ENCODE data around the gene NDUFV1. TPM values are rescaled to one million over a fixed set of nuclear protein-coding genes. Genes with fewer than 3 reads are reported as not detected.

The NDUFV1 gene
- total RNA-seq, 1 experiment from 2014 or later = 242 TPM

DNA sequence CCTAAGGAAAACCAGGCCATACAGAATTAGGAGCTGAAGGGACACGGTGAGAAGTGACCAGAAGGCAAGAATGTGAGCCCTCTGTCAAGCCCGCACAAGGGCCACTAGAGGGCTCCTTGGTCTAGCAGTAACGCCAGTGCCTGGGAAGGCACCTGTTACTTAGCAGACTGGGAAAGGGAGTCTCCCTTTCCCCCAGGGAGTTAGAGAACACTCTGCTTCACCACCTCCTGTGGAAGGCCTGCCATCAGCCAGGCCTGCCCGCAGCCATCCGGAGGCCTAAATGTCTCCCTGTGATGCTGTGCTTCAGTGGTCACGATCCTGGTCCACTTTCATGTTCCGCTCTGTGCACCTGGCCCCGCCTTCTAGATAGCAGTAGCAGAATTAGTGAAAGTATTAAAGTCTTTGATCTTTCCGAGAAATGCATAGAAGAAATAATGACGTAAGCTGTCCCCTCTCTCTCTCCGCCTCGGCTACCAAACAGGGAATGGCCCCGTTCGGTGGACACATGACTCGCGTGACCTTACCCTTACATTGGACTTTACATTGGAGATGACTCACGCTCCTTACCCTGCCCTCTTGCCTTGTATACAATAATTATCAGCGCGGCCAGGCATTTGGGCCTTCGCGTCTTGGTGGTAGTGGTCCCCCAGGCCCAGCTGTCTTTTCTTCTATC is 33.9 kb upstream of the NDUFV1 start:
- no peaks in the 10 kb centered on the region for H3K9me2 ChIP-seq (ENCODE audit: insufficient read depth)
- intact Hi-C loops (cut with micrococcal nuclease) = no loop called here
- ChIA-PET CTCF (interaction anchor here (0.8 to 2.1 kb wide), 7 partner anchors 10 to 87 kb away, joined by 4 to 24 read pairs (median 11); partner anchors contain the start of genes GSTP1 and NUDT8), POLR2A (interaction anchor here (1.0 to 2.4 kb wide), 3 partner anchors 9 to 57 kb away, joined by 3 to 8 read pairs (median 6); partner anchors contain the start of genes GSTP1 and NUDT8), RAD21 (ENCODE audit: low non-redundant PET in 1 of 2, low total read pairs in 2 of 2, uncharacterized antibody in 2 of 2, unreplicated experiment in 2 of 2) (interaction anchor here in 1 of 2 experiments (0.6 to 1.0 kb wide), 2 partner anchors 9 to 41 kb away, joined by 3 to 4 read pairs; no protein-coding TSS in a partner anchor)
- H3K27me3 ChIP-seq (ENCODE audit: insufficient read depth, low read length) = no peaks in the 10 kb centered on the region
- H3K4me2 ChIP-seq (ENCODE audit: low read length) = peak overlapping the region; percentile 11; the same call in 1 of the 2 replicates
- TF ChIP-seq SIN3A (IDR thresholded peaks at IDR 0.05; ENCODE audit: low read depth) (no peak), FOSL1 (IDR thresholded peaks at IDR 0.05; ENCODE audit: low read depth) (no peak), RAD21 (IDR thresholded peaks at IDR 0.05; ENCODE audit: low read depth) (peak; percentile 87), EGR1 (IDR thresholded peaks at IDR 0.05; ENCODE audit: low read depth) (no peak), ELF1 (IDR thresholded peaks at IDR 0.05; ENCODE audit: borderline replicate concordance, low read depth) (no peak), TCF7L2 (IDR thresholded peaks at IDR 0.05; ENCODE audit: borderline replicate concordance, extremely low read depth, insufficient read depth, insufficient read length) (peak; percentile 73), CBX3 (IDR thresholded peaks at IDR 0.05; ENCODE audit: low read depth) (no peak), YY1 (IDR thresholded peaks at IDR 0.05; ENCODE audit: extremely low read depth, insufficient replicate concordance, low read depth, low read length) (no peak), EZH2 (IDR thresholded peaks at IDR 0.05) (no peak), CEBPB (IDR thresholded peaks at IDR 0.05; ENCODE audit: low read depth) (no peak), ZFX (IDR thresholded peaks at IDR 0.05) (no peak), SRF (IDR thresholded peaks at IDR 0.05; ENCODE audit: low read depth) (no peak), POLR2A (IDR thresholded peaks at IDR 0.05; ENCODE audit: borderline replicate concordance, extremely low read depth, insufficient read depth, insufficient read length) (no peak), EZH2phosphoT487 (IDR thresholded peaks at IDR 0.05; ENCODE audit: borderline replicate concordance) (no peak)
- TF ChIP-seq, protein P1, sequence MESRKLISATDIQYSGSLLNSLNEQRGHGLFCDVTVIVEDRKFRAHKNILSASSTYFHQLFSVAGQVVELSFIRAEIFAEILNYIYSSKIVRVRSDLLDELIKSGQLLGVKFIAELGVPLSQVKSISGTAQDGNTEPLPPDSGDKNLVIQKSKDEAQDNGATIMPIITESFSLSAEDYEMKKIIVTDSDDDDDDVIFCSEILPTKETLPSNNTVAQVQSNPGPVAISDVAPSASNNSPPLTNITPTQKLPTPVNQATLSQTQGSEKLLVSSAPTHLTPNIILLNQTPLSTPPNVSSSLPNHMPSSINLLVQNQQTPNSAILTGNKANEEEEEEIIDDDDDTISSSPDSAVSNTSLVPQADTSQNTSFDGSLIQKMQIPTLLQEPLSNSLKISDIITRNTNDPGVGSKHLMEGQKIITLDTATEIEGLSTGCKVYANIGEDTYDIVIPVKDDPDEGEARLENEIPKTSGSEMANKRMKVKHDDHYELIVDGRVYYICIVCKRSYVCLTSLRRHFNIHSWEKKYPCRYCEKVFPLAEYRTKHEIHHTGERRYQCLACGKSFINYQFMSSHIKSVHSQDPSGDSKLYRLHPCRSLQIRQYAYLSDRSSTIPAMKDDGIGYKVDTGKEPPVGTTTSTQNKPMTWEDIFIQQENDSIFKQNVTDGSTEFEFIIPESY (IDR thresholded peaks at IDR 0.05; ENCODE audit: extremely low read depth, insufficient replicate concordance, low read length) = no peak
- TF ChIP-seq, protein P2, sequence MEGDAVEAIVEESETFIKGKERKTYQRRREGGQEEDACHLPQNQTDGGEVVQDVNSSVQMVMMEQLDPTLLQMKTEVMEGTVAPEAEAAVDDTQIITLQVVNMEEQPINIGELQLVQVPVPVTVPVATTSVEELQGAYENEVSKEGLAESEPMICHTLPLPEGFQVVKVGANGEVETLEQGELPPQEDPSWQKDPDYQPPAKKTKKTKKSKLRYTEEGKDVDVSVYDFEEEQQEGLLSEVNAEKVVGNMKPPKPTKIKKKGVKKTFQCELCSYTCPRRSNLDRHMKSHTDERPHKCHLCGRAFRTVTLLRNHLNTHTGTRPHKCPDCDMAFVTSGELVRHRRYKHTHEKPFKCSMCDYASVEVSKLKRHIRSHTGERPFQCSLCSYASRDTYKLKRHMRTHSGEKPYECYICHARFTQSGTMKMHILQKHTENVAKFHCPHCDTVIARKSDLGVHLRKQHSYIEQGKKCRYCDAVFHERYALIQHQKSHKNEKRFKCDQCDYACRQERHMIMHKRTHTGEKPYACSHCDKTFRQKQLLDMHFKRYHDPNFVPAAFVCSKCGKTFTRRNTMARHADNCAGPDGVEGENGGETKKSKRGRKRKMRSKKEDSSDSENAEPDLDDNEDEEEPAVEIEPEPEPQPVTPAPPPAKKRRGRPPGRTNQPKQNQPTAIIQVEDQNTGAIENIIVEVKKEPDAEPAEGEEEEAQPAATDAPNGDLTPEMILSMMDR (IDR thresholded peaks at IDR 0.05 in 2 of 3, conservative IDR thresholded peaks at IDR 0.05 in 1 of 3; ENCODE audit: borderline replicate concordance in 1 of 3, insufficient read depth in 1 of 3, low read depth in 2 of 3, low read length in 2 of 3) = peak; percentile 62 to 90 (median 84)
- TF ChIP-seq, protein P3, sequence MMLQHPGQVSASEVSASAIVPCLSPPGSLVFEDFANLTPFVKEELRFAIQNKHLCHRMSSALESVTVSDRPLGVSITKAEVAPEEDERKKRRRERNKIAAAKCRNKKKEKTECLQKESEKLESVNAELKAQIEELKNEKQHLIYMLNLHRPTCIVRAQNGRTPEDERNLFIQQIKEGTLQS (IDR thresholded peaks at IDR 0.05) = no peak
- H3K4me1 ChIP-seq (ENCODE audit: control insufficient read depth in 1 of 2, insufficient read depth in 2 of 2, low read length in 2 of 2) = peaks cover 0 to 3% of the 10 kb centered on the region in 2 experiments; a peak in 1 of 4 replicates
- no peak overlapping the region for H3K27ac ChIP-seq (ENCODE audit: low read depth, low read length)
- H3K9me3 ChIP-seq (ENCODE audit: control insufficient read depth in 1 of 2, insufficient read depth in 1 of 2, low read depth in 1 of 2, low read length in 2 of 2) = no peaks in the 10 kb centered on the region
- no peak overlapping the region for H3K4me3 ChIP-seq (replicated peaks in 1 of 2; ENCODE audit: low read depth in 1 of 2, low read length in 2 of 2)
- H3K36me3 ChIP-seq (ENCODE audit: control insufficient read depth in 1 of 2, insufficient read depth in 2 of 2, low read length in 2 of 2) = no peaks in the 10 kb centered on the region
- no TSS peak for BruUV-seq (replicated peaks)
- H2AFZ ChIP-seq (ENCODE audit: low read depth, low read length, poor library complexity, severe bottlenecking) = no peak overlapping the region
- no peaks in the 10 kb centered on the region for H4K20me1 ChIP-seq (ENCODE audit: insufficient read depth)
- ATAC-seq = peak; percentile 91
- DNase-seq (ENCODE audit: low read depth, low spot score) = peak; percentile 65
- no peak overlapping the region for H3K9ac ChIP-seq (ENCODE audit: low read length)
- H3K79me2 ChIP-seq (ENCODE audit: insufficient read depth, low read length) = no peaks in the 10 kb centered on the region

All from HCT116 (cell line).